NCI-H146 treated with DMSO at 0.1 percent for 48 hours (cell line): Measurements from ENCODE around the gene LRRFIP2.

Experiments used
- DNase-seq: peaks from one replicate; lab custom pipeline; 2025; ENCODE audit not compliant: unreplicated experiment; lab: John Stamatoyannopoulos, UW

Gene LRRFIP2

DNA sequence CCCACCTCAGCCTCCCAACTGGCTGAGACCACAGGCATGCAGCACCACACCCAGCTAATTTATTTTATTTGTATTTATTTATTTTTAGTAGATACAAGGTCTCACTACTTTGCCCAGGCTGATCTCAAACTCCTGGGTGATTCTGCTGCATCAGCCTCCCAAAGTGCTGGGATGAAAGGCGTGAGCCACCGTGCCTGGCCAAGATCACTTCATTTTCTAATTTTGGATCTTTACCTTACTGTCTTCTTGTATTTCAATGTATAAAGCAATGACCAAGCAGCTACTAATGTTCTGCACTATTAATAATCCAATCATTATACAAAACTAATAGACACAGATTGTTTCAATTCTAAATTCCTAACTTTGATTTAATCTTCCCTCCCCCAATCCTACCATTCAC is 56.2 kb downstream of the LRRFIP2 start:
- DNase-seq, result no peak

DNA sequence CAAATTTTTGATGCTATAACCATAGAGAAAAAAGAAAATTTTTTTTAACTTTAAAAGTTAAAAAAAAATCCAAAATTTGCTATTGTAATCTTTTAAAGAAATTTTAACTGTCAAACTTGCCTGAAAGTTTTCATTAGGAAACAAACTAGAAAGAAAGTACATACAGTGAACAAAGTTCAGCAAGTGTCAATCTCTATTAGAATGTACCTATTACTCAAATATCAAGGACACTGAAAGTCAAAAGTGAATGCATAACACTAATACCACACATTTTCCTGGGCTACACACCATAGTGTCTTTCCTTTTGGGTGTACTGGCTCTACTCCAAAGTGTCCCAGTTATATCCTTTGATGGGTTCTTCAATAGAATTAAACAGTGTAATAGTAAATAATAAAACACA is 56.8 kb downstream of the LRRFIP2 start:
- no peak for DNase-seq

DNA sequence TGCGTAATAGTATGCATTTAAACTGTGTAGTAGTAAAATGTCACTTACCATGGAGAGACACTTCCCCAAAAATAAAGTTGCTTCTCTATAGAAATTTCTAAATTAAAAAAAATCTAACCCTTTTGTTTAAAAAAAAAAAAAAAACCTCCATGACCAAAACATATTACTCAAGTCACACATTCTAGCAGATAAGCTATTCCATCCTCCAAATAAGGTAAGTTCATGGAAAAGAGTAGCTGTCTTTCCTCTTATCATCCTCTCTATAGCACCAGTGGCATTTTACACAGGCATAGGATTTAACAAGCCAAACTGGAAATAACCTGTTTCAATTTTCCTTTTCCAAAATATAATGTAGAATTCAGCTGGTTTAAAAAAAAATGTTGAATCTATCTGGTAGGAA is 57.4 kb downstream of the LRRFIP2 start:
- no peak for DNase-seq

DNA sequence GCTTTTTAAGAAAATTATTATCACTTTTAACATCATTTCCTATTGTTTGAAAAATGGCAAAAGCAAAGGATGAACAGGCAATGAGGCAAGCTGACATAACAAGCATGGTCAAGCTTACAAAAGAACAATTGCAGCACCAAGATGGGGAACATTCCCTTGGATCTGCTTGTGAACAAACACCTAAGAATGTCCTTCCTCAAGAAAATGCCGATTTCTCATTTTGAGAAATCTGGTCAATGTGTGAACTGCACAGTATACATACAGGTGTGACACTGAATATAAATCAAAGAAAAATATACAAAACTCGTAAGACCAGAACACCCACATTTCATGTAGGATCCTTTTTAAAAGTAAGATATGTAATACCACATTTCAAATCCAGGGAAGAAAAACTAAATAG is 58.9 kb downstream of the LRRFIP2 start:
- DNase-seq, result no peak

DNA sequence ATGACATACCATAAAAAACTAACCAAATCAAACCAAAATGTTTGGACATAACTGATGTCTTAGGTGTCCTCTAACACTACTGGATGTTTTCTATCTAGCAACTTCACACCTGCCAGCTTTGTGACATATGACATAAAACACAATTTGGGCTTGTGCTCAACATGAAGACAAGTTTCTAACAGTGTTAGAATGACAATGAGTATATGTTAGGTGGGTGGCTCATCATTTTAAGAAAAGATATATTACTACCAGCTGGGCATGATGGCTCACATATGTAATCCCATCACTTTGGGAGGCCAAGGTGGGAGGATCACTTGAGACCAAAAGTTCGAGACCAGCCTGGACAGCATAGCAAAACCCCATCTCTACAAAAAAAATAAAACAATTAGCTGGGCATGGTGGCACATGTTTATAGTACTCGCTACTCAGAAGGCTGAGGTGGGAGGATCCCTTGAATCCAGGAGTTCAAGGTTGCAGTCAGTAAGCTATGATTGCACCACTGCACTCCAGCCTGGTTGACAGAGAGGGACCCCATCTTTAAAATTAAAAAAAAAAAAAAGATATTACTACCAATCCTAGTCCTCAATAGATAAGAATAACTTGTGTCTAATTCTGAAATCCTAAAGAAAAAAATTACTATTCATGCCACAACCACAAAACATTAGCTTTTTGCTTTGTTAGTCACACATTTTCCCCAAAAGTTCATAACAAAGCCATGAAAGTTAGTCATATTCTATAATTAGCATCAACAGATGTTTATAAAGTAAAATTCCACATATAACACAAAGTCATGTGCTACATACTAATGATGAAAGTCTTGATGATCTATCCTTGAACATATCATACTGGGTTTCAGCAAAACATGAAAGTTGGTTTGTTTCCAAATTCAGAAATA is 59.9 kb downstream of the LRRFIP2 start:
- DNase-seq, result no peak

DNA sequence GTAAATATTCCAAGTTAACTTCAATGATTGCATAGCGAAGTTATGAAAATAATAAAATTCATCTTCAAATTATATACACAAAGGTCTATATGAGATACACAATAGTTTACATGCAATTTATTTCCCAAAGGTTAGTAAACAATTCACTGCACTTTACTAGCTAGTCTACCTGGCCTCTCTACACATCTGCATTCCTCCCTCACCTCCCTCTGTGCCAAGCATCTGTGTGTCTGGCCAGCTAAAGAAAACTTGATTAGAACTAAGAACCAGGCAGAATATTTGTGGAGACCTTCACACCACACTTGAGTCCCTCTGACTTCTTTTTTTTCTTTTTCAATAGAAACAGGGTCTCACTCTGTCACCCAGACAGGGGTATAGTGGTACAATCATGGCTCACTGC is 61.4 kb downstream of the LRRFIP2 start:
- DNase-seq, result no peak

DNA sequence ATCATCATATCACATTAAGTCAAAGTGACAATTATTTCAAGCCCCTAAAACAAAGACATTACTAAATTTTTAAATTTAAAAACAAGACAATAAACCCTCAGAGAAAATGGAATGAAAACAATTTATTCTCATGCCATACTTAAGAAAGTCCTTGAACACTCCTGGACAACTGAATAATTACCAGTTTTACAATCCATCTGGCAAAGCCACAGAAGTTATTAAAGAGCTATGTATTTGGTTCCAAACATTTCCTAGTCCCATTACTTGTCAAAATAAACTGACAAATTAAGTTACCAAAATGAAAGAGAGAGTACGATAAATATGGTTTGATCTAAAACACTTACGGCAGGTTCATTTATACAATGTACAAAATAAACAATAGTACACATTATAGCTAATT is 63.2 kb downstream of the LRRFIP2 start:
- DNase-seq, result no peak

DNA sequence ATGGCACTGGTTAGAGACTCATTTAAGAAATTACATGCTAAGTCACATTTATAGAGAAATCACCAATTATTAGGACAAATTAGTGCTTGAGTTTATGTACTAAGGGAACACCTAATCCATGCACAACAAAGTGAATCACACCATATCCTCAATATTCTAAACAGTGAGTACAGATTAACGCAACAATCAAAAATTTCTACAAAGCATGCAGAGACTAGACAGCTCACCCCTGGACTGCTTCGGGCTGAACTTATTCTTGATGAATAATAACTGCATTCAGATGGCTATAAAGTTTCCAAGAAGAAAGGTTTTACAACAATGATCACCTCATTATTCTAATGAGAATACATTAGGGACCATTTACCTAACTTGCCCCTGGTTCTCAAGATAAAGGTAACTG is 66.5 kb downstream of the LRRFIP2 start:
- no peak for DNase-seq

DNA sequence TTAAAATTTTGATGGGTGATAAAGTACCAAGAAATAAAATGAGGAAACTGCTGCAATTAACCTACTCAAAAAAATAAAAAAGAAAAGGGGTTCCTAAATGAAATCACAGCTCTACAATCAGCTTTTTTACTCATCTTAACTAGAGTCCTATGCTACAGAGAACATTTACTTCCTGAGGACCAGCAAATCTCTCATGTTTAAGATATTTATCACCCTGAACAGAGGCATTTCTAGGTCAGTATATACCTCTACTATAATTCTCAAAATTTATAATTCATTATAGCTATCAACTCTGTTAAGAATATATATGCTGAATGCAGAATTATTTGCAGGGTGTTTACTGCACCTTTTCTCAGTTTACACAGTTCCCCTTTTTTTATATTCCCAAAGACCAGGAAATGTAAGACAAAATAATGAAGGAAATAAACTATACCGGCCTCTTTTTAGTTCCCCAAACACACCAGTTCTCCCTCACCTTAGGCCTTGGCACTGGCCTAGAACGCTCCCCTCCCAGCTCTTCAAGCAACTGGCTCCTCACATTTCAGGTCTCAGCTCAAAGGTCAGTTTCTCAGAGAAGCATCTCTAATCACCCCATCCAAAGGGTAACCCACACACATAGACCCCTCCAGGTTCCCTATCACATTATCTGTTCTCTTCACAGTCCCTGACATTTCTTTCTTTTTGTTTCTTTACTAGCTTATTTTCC is 71.1 kb downstream of the LRRFIP2 start:
- no peak for DNase-seq

DNA sequence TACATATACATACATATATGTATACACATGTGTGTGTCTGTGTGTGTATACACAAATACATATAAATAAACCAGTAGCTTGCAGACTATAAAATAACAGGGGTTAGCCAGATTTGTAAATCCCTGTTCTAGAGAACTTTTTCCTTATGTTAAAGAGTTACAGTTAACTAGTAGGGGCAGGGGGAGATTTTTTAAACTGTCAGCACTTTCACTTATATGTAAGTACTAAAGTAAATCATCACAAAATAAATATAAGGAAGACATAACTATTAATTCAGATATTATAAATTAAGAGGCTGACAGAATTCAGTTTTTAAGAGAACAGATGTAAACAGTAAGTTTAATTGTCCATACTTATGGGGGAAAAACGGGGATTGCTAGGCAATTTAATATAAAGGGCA is 74.0 kb downstream of the LRRFIP2 start:
- DNase-seq, result no peak

DNA sequence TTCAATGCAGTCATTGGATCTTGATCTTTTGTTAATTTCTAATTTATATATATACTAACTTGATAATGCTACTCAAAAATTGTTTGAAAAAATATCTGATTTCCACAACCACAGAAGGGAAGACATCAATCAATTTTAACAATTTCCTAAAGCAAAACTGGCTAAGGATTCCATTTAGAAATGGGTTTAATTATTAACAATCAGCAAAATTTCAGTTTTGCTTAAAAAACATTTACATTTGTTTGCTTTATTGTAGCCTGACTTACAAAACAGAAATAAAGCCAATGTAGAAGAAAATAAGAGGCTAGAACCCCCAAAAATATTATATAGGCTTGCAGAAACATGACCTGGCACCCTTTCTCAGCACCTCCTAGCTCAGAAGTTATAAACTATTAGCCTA is 74.9 kb downstream of the LRRFIP2 start:
- no peak for DNase-seq

DNA sequence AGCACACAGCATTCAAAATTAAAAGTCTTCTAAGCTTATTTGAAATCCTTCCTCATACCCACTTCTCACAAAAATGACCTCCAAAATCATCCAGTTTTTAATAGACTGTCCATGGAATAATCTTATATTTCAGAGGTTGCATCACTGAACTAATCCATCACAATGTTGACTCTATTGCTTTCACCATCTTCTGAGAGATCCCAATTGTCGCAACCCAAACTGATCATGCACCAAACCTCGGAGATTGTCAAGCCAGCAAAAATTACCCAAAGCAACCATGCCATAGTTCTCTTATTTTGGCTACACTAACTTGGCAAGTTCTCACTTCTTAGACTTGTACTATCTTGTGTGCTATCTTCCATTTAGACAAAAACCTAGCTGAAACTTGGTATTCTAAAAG is 75.5 kb downstream of the LRRFIP2 start:
- DNase-seq, result no peak

DNA sequence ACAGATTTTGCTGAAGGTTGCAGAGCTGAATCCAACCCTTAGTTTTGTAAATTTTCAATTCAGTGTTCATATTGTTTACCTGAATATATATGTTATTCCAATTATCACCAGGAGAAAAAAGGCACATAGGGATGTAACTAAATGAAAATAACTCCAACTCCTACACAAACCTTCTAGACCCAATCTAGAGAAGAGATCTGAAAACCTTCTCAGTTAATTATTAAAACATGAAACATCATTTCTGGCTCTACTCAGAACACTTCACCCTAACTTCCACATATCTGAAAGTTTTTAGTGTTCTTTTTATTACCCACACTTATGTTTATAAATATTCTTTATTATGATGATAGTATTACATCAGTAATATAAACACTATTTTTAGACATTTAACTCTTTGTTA is 76.6 kb downstream of the LRRFIP2 start:
- no peak for DNase-seq

DNA sequence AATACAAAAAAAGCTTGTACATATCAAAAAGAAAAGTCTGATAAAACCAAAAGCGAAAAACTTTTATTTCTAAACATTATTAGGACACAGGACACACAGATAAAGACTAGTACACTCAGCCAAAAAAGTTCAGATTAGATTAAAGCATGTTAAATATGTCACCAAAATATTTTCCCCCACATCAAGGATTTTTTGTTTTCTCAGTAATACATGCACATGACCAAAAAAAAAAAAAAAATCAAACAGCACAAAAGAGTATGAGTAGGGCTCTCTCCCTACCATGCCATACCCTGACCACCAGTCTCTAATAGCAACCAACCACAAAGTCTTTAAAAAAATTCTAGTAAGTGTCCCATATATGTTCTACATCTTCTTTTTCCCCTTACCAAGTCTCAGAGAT is 77.4 kb downstream of the LRRFIP2 start:
- DNase-seq, result no peak

DNA sequence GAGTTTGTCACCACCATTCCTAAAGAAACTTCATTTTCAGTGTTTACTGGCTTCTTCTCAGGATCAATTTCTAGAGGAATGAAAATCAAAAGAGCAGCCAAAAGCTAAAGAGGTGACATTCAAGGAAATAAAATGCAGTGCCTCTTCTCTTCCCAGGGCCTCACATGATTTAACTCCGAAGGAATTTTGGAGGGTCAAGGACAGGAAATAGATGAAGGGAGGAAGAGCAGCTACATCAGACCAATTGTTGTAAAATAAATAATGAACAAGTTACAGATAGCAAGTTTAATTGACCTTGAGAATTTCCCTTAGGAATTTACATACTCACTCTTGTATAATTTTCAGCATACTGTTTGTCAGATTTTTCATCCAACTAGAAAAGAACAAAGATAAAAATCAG is 78.1 kb downstream of the LRRFIP2 start:
- DNase-seq, result no peak

DNA sequence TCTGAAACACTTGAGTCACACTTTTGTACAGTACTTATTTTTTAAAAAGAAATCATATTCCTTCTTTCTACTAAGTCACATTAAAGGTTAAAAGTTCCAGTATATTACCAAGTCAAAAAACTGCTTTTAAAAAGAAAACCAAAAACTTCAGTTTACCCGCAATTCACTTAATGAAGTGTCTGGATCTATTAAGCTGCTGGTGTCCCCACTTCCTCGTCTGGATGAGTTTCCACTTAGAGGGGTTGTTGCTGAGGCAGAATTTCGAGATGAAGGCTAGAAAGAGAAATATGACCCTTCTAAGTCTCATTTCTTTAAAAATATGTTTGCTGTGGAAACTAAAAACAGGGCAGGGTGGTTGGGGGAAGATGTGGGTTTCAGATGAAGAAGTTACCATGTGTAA is 79.7 kb downstream of the LRRFIP2 start:
- no peak for DNase-seq

DNA sequence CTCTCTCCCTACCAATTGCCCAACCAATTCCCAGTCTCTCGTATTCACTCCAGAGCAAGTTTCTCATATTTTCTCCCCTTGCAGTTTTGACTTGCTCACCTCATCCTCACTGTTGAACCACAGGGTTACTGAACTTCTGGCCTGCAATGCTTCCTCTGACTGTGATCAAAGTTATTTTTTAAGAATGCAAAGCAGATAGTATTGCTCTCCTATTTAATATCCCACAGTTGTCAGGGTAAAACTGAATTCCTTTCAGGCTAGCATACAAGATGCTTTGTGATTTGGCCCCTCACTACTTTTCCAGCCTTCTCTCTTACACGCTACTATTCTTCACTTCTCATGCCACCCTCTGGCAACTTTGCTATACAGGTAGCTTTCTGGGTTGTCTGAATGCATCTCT is 80.9 kb downstream of the LRRFIP2 start:
- DNase-seq, result no peak

DNA sequence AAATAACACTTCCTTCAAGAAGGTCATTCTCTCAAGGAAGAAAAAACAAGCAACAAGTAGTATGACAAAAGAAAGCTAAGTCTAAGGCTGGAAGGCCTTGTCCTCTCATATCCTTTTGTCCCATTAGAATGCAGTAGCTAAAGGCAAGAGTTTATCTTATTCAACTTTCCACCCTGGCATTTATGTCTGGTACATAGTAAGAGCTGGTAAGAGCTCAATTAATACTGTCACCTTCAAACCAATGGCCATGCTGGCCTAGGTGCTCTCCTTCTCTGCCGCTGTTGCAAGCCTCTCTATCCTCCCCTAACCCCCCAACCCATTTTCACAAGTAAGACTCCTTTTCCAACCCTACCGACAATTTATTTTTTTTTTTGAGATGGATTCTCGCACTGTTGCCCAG is 81.9 kb downstream of the LRRFIP2 start:
- DNase-seq, result no peak

DNA sequence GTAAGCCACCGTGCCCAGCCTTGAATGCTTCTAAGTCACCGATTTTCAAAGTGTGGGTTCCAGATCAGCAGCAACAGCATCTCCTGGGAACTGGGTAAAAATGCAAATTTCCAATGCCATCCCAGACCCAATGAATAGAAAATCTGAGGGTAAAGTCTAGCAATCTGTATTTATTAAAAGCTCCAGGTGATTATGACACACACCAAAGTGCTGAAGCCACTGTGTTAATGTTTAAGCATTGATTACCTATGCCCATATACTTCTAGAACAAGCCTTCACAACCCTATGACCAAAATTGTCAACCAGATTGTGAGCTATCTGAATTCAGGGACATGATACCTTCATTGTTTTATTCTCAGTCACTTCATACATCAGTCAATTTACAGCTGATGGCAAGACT is 86.5 kb downstream of the LRRFIP2 start:
- DNase-seq, result no peak

DNA sequence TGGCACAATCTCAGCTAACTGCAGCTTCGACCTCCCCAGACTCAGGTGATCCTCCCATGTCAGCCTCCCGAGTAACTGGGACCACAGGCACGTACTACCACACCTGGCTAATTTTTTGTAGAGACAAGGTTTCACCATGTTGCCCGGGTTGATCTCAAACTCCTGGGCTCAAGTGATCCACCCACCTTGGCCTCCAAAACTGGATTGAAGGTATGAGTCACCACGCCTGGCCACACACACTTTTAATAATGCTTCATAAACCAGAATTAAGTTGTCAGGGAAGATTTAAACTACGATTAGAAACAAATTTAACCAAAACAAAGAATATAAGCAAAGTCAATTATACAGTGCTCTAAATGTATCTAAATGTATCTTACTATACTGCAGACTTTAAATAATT is 87.5 kb downstream of the LRRFIP2 start:
- DNase-seq, result no peak

DNA sequence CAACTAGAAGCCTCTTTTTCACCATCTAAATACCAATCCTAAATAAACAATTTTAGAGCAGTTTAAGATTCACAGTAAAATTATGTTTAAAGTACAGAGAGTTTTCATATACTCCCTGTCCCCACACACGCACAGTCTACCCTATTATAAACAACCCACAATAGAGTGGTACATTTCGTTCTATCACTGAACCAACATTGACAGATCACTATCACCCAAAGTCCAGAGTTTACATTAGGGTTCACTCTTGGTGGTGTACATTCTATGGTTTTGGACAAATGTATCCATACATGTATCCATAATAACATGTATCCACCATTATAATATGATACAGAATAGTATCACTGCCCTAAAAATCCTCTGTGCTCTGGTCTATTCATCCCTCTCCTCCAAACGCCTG is 92.1 kb downstream of the LRRFIP2 start:
- DNase-seq, result no peak

DNA sequence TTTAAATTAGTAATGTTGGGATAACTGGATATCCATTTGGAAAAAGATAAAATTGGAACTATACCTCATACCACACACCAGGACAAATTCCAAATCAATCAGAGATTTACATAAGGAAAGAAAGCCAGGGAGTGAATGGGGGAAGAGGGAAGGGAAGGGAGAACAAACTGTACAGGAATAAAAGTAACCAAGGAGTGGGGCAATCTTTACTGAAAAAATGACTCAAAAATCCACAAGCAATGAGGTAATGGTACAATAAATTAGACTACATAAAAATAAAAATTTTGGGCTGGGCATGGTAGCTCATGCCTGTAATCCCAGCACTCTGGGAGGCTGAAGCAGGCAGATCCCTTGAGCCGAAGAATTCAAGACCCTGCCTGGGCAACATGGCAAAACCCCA is 98.4 kb downstream of the LRRFIP2 start:
- DNase-seq, result no peak

DNA sequence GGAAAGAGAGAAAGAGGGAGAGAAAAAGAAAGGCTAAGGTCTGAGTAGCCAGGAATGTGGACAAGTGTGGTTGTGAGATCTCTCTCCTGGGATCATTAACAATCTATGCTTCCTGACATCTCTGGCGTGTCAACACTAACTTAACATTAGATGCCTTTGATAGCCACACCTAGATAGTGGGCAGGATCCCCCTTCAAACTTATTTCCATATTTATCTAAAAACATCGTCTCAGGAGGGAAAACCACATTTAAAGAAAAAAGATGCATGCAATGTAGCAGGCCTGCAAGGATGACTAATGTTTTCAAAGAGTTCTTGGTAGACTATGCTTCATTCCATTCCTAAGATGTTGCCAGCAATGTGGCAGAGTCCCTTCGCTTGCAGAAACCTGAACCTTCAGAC is 100.2 kb downstream of the LRRFIP2 start:
- DNase-seq, result no peak
